Fibroblast of villous mesenchyme (primary cell): ENCODE measurements around the gene COTL1. TPM values are rescaled to one million over a fixed set of nuclear protein-coding genes. Genes with fewer than 3 reads are reported as not detected.
A peak's percentile ranks its signal among the peaks of the same experiment; 100 is the strongest.

Source experiments
- DNase-seq: peaks from one replicate; pipeline ENCODE4 v3.0.0-alpha.2; 2010; ENCODE audit warnings: low read depth
- H3K4me3 ChIP-seq: 2 replicates; pipeline ENCODE4 v1.5.1; 2011; ENCODE audit warnings: low read depth, mild to moderate bottlenecking, low read length
- CTCF ChIP-seq: IDR thresholded peaks from 2 replicates; pipeline ENCODE4 v1.5.1; 2012; ENCODE audit warnings: low read depth, mild to moderate bottlenecking, low read length; ENCODE audit not compliant: insufficient read depth
- total RNA-seq: library from RNA; depleted of rRNA; stranded (reverse); fragments of >200 nt; gene quantifications from 2 replicates; pipeline ENCODE4 v1.2.3, GENCODE V29; 2012

The COTL1 gene
- total RNA-seq, 1 donor, result 265 TPM

GRCh38 chr16:84597931-84598351 is 19.9 kb downstream of the COTL1 start:
- H3K4me3 ChIP-seq, result no peak overlapping the region
- TF ChIP-seq CTCF, result no peak
- DNase-seq, result peak; percentile 19

GRCh38 chr16:84597528-84597896 is 20.4 kb downstream of the COTL1 start:
- no peak overlapping the region for H3K4me3 ChIP-seq
- no peak for TF ChIP-seq CTCF
- DNase-seq, result no peak

- H3K4me3 ChIP-seq, result no peak overlapping the region
- DNase-seq, result no peak
- no peak for TF ChIP-seq CTCF
Measured at GRCh38 chr16:84596801-84597527, 20.9 kb downstream of the COTL1 start.

GRCh38 chr16:84596161-84596560 is 21.7 kb downstream of the COTL1 start:
- no peak overlapping the region for H3K4me3 ChIP-seq
- no peak for DNase-seq
- no peak for TF ChIP-seq CTCF

- no peak for TF ChIP-seq CTCF
- no peak overlapping the region for H3K4me3 ChIP-seq
- DNase-seq, result no peak
Measured at GRCh38 chr16:84595052-84595481, 22.8 kb downstream of the COTL1 start.

GRCh38 chr16:84594725-84595038 is 23.2 kb downstream of the COTL1 start:
- DNase-seq, result no peak
- TF ChIP-seq CTCF, result no peak
- no peak overlapping the region for H3K4me3 ChIP-seq
